ENCODE results near the gene KDM1B. TPM values are rescaled to one million over a fixed set of nuclear protein-coding genes. Genes with fewer than 3 reads are reported as not detected.
A peak's percentile ranks its signal among the peaks of the same experiment; 100 is the strongest.

The KDM1B gene
- 11.6 and 16.9 TPM in 2 replicates for total RNA-seq (ENCODE audit: low replicate concordance)

GRCh38 chr6:18155150-18155863 lies at the start of gene KDM1B:
TSS of gene KDM1B (plus strand) at chr6:18155422. CDS start at chr6:18159896, 4,474 bp downstream.
- Histone ChIP-seq H3K79me2 (ENCODE audit: low read depth) (peaks cover 17% of the 10 kb centered on the region), H3K4me2 (peak within 1 kb of the TSS; percentile 97), H3K4me3 (peak within 1 kb of the TSS; percentile 98), H3K27me3 (no peaks in the 10 kb centered on the region), H3K36me3 (no peaks in the 10 kb centered on the region), H3K9me3 (ENCODE audit: low read depth) (no peaks in the 10 kb centered on the region), H3K4me1 (peaks cover 19% of the 10 kb centered on the region), H3F3A (ENCODE audit: low read depth) (peaks cover 26% of the 10 kb centered on the region), H2AFZ (replicated peaks) (peak within 1 kb of the TSS; percentile 99), H3K27ac (peak within 1 kb of the TSS; percentile 78), H4K20me1 (ENCODE audit: low read depth) (no peaks in the 10 kb centered on the region), H3K9ac (peak within 1 kb of the TSS; percentile 64)
- TF ChIP-seq, protein P1, sequence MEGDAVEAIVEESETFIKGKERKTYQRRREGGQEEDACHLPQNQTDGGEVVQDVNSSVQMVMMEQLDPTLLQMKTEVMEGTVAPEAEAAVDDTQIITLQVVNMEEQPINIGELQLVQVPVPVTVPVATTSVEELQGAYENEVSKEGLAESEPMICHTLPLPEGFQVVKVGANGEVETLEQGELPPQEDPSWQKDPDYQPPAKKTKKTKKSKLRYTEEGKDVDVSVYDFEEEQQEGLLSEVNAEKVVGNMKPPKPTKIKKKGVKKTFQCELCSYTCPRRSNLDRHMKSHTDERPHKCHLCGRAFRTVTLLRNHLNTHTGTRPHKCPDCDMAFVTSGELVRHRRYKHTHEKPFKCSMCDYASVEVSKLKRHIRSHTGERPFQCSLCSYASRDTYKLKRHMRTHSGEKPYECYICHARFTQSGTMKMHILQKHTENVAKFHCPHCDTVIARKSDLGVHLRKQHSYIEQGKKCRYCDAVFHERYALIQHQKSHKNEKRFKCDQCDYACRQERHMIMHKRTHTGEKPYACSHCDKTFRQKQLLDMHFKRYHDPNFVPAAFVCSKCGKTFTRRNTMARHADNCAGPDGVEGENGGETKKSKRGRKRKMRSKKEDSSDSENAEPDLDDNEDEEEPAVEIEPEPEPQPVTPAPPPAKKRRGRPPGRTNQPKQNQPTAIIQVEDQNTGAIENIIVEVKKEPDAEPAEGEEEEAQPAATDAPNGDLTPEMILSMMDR (IDR thresholded peaks at IDR 0.05), result no peak
- TF ChIP-seq EZH2 (IDR thresholded peaks at IDR 0.05) (no peak), EZH2phosphoT487 (IDR thresholded peaks at IDR 0.05) (no peak)
- Mint-ChIP-seq H3K27me3 (ENCODE audit: insufficient read depth, low read depth) (no peaks in the 10 kb centered on the region), H3K27ac (peak within 1 kb of the TSS; percentile 81), H3K9me3 (no peaks in the 10 kb centered on the region), H3K4me3 (peak within 1 kb of the TSS; percentile 97), H3K36me3 (peaks cover 5% of the 10 kb centered on the region), H3K4me1 (peaks cover 15% of the 10 kb centered on the region)
- DNase-seq (ENCODE audit: low spot score), result peak; percentile 99

DNA sequence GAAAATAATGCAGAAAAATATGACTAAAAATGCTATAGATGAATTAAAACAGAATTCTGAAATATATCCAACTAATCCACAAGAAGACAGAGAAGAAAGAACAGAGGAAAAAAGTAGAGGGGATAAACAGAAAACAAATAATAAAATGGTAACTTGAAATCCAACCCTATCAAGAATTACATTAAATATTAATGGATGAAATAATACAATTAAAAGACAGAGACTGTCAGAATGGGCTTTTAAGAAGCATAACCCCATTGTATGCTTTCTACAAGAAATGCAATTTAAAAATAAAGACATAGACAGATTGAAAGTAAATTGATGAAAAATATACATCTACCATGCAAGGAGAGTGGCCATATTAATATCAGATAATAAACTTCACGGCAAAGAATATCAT lies 48.2 kb upstream of the KDM1B start:
- no peaks in the 10 kb centered on the region for H3F3A ChIP-seq (ENCODE audit: low read depth)
- no peak overlapping the region for H3K4me3 Mint-ChIP-seq
- H3K27ac ChIP-seq, result no peak overlapping the region
- no peaks in the 10 kb centered on the region for H3K79me2 ChIP-seq (ENCODE audit: low read depth)
- no peak for DNase-seq (ENCODE audit: low spot score)
- H3K27me3 Mint-ChIP-seq (ENCODE audit: insufficient read depth, low read depth), result no peaks in the 10 kb centered on the region
- no peak overlapping the region for H2AFZ ChIP-seq (replicated peaks)
- H3K36me3 ChIP-seq, result no peaks in the 10 kb centered on the region
- TF ChIP-seq EZH2 (IDR thresholded peaks at IDR 0.05), result no peak
- TF ChIP-seq EZH2phosphoT487 (IDR thresholded peaks at IDR 0.05), result no peak
- TF ChIP-seq, protein P1 (IDR thresholded peaks at IDR 0.05), result no peak
- H4K20me1 ChIP-seq (ENCODE audit: low read depth), result no peaks in the 10 kb centered on the region
- H3K36me3 Mint-ChIP-seq, result peaks cover 2% of the 10 kb centered on the region
- no peak overlapping the region for H3K4me2 ChIP-seq
- H3K9ac ChIP-seq, result no peak overlapping the region
- no peaks in the 10 kb centered on the region for H3K9me3 ChIP-seq (ENCODE audit: low read depth)
- no peaks in the 10 kb centered on the region for H3K4me1 ChIP-seq
- H3K27me3 ChIP-seq, result no peaks in the 10 kb centered on the region
- no peaks in the 10 kb centered on the region for H3K4me1 Mint-ChIP-seq
- peaks cover 9% of the 10 kb centered on the region for H3K9me3 Mint-ChIP-seq
- no peak overlapping the region for H3K27ac Mint-ChIP-seq
- no peak overlapping the region for H3K4me3 ChIP-seq

DNA sequence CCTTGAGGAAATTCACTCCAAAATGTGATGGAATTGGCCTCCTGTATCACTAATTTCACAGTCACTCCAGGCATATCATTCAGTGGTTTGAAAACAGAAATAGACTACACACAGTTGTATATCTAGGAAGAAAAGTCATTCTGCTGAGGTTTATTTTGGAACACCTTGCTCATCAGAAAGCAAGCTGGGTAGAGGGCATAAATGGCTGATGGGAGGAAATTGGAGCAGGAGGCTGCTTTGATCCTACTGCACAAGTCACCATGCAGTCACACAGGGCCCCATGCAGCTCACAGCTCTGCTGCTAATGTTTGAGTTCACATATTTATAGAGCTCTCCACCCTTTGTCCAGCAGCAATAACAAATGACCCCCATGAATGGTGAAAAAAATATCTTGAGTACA lies 45.1 kb upstream of the KDM1B start:
- Histone ChIP-seq H3K79me2 (ENCODE audit: low read depth) (no peaks in the 10 kb centered on the region), H3K4me1 (no peaks in the 10 kb centered on the region), H3K4me2 (no peak overlapping the region), H2AFZ (replicated peaks) (no peak overlapping the region), H3K27me3 (no peaks in the 10 kb centered on the region), H3K36me3 (no peaks in the 10 kb centered on the region), H3K9me3 (ENCODE audit: low read depth) (no peaks in the 10 kb centered on the region), H4K20me1 (ENCODE audit: low read depth) (no peaks in the 10 kb centered on the region), H3K27ac (no peak overlapping the region), H3F3A (ENCODE audit: low read depth) (no peaks in the 10 kb centered on the region), H3K9ac (no peak overlapping the region), H3K4me3 (no peak overlapping the region)
- H3K36me3 Mint-ChIP-seq, result peaks cover 2% of the 10 kb centered on the region
- no peak for DNase-seq (ENCODE audit: low spot score)
- no peak overlapping the region for H3K27ac Mint-ChIP-seq
- H3K9me3 Mint-ChIP-seq, result peaks cover 9% of the 10 kb centered on the region
- TF ChIP-seq, protein P1 (IDR thresholded peaks at IDR 0.05), result no peak
- TF ChIP-seq EZH2phosphoT487 (IDR thresholded peaks at IDR 0.05) (no peak), EZH2 (IDR thresholded peaks at IDR 0.05) (no peak)
- no peaks in the 10 kb centered on the region for H3K27me3 Mint-ChIP-seq (ENCODE audit: insufficient read depth, low read depth)
- no peak overlapping the region for H3K4me3 Mint-ChIP-seq
- no peaks in the 10 kb centered on the region for H3K4me1 Mint-ChIP-seq

Measured in neural progenitor cell (in vitro differentiated cells).